ENCODE results near the gene STXBP2. TPM values are rescaled to one million over a fixed set of nuclear protein-coding genes. Genes with fewer than 3 reads are reported as not detected.

Gene STXBP2
- total and polyA plus RNA-seq, 9 of the 15 experiments (the other 6 are each of a cell fraction or from before 2014, with no cell fraction given) = 2.5 to 163 (median 71.3) TPM

GRCh38 chr19:7629347-7630054 lies 7.4 kb upstream of the STXBP2 start, which contains the start of the genes PET100 and XAB2 (continued):
- TF ChIP-seq CTCFL (IDR thresholded peaks at IDR 0.05; ENCODE audit: borderline replicate concordance, insufficient read depth, low read depth, low read length, poor library complexity, severe bottlenecking) (no peak), SMAD4 (CRISPR knock-in tag; conservative IDR thresholded peaks at IDR 0.05) (no peak), NCOA1 (IDR thresholded peaks at IDR 0.05; ENCODE audit: low read depth) (0 out of 2 replicates have a peak, but pooled peaks have one; percentile 16), THAP12 (CRISPR knock-in tag; IDR thresholded peaks at IDR 0.05) (no peak), ZC3H4 (CRISPR knock-in tag; IDR thresholded peaks at IDR 0.05; ENCODE audit: borderline replicate concordance) (no peak), MCM5 (IDR thresholded peaks at IDR 0.05; ENCODE audit: low read depth) (no peak), SREBF1 (IDR thresholded peaks at IDR 0.05; ENCODE audit: borderline replicate concordance, low read depth, low read length) (0 out of 2 replicates have a peak, but pooled peaks have one; percentile 31), GATAD2A (IDR thresholded peaks at IDR 0.05) (0 out of 2 replicates have a peak, but pooled peaks have one; percentile 11), RERE (CRISPR knock-in tag; IDR thresholded peaks at IDR 0.05; ENCODE audit: borderline replicate concordance) (no peak), ASH1L (IDR thresholded peaks at IDR 0.05; ENCODE audit: borderline replicate concordance, low read depth, partially characterized antibody) (peak; percentile 98), PRDM10 (IDR thresholded peaks at IDR 0.05; ENCODE audit: partially characterized antibody) (peak; percentile 43), SIRT6 (IDR thresholded peaks at IDR 0.05; ENCODE audit: low read depth, low read length) (no peak)
